Ecto neural progenitor cell (in vitro differentiated cells): ENCODE data around the gene PAH.
A peak's percentile ranks its signal among the peaks of the same experiment; 100 is the strongest.

ENCODE experiments used
- DNase-seq: peaks from one replicate; pipeline ENCODE4 v3.0.0-alpha.2; 2018; ENCODE audit warnings: low spot score

Gene PAH

GRCh38 chr12:102917026-102917787 lies at the start of gene PAH:
Gene PAH, minus strand, starts transcription at chr12:102917244. Its CDS starts 114 bp downstream, at chr12:102917130.
- DNase-seq: peak; percentile 66

DNA sequence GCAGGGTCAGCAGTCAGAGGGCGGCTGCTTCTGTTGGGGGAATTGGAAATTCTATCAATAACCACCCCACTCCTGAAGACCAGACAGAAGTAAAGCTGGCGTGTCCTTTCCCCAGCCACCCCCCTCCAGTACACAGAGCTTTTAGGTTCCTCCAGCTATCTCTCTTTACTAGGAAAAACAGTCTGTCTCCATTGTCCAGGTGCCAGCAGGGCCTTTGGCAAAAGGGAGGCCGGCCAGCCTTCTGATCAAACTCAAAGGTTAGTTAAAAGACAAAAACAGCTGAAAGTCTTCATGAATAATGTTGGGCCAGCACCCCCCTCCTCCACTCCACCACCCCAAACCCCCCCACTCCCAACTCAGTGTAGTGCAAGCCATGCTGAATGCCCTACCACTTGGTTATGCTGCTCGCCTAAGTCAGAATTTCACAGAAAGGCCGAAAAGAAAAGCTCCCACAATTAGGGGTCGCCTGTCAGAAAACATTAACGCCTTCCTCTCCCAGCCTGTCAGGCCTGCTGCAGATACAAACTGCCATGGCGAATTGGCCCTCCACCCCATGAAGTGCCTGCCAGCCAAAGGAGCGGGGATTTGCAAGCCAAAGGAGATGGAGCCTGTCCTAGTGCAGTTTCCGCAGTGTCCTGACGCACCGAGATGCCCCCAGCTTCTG lies 49.3 kb upstream of the PAH start:
- DNase-seq: no peak

DNA sequence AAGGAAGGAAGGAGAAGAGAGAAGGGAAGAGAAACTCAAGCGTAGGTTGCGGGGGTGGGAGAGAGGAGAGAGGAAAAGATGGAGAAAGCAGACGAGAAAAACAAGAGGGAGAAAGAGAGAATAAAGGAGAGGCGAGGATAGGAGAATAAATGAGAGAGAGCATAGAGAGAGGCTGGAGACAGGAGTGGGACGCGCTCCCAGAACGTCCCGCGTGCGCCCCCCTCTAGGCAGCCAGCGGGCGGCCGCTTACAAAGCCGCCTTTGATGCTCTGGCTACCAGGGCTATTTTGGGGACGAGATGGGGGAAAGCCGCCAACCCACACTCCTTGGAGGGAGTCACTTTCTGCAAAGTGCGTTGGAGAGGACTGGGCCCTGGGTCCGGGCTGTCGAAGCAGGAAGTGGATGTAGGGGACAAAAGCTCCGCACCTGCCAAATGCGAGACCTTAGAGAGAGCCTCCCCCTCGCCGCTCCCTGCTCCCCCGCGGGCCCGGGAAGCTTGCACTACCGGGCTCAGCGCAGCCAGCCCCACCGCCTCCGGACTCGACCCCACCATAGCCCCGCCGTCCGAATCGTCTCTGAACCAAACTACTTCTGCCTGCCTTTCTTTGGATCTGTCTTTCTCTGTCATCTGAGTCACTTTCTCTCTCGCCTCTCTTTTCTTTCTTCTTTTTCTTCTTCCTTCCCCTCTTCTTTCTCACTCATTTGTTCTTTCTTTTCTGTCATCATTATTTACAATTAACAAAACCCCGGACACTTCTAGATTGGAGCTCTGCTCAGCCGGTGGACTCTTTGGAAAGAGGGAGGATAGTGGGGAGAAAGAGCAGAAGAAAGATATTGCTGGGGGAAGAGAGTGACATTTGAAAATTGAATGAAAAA lies 48.5 kb upstream of the PAH start:
- DNase-seq: no peak

DNA sequence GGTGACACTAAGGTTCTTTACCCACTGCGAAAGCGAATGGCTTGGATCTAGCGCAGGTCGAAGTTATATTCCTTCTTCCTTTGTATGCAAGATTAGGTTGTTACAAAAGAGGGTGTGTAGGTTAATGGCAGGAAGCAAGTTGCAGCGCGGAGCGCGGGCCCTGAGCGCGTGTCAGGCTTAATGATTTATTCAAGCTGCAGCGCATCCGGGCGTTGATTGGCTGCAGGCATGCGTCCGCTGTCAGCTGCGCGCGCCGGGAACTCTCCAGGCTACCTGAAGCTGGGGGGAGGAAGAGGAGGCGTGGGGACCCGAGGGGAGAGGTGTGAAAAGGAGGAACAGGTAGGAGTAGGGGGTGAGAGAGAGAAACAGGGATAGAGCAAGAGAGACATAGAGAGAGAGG lies 47.8 kb upstream of the PAH start:
- peak; percentile 82 for DNase-seq

- DNase-seq: no peak
Observed at GRCh38 chr12:102963796-102964195, 46.8 kb upstream of the PAH start.

DNA sequence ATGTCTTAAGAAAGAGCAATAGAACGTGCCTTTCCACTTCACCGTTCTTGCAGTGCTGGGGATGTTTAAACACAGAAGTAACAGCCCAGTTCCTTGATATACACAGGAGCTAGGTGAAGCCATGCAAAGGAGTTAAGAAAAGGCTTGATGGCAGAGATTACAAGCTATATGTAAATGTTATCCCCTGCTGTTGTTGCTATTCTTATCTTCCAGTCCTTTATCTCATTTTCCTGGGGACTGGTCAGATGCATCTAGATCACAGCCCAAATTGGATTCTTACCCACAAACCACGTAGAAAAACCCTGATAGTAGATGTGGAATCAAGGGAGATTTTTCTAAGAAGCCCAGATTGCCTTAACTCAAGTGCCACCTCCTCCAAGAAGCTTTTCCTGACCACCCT lies 45.9 kb upstream of the PAH start:
- DNase-seq: no peak

- no peak for DNase-seq
Observed at GRCh38 chr12:102962532-102962931, 45.5 kb upstream of the PAH start.

DNA sequence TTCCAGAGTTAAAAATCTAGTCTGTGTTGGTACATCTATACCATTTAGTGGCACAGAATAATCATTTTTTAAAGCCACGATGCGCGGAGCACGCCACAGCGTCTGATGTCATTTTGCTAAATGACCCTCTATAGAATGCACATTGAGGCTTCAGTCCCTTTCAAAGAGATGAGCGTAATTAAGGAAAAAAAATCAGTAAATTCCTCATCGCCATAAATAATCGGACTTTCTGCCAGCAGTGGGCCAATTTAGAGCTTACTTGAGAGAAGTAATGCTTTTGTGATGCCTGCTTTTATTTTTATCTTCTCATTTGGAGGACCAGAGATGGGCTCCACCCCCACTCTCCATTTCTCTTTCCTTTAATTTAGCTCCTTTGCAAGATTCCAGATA lies 44.4 kb upstream of the PAH start:
- DNase-seq: no peak

DNA sequence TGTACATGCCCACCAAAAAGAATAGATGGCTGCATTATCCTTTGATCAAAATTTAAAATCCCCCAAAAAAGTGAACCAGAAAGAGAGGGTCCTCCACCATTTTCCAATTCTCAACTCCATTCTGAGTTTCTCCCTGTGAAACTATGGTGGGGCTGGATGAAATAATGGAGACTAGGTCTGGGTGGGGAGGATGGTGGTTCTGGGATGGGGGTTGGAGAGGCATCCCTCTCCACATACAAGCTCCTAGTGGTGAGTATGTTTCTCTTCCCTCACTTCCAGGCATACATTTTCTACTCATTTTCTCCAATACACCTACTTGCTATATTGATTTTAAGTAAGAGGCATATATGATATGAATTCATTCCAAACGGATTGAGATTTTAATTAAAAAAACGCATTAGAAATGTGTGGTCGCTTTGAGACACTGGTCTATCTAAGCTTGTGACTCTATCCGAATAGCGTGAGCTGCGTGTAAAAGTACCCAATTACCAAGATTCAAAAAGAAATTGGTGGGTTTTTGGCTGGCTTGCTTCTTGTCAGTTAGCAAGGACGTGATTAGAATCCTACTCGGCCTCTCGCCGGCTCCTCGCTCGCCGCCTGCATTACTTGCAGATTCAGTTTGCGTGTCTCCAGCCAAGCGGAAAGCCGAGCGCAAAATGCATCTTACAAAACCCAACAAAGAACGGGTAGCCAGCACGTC lies 43.9 kb upstream of the PAH start:
- DNase-seq: peak; percentile 73

DNA sequence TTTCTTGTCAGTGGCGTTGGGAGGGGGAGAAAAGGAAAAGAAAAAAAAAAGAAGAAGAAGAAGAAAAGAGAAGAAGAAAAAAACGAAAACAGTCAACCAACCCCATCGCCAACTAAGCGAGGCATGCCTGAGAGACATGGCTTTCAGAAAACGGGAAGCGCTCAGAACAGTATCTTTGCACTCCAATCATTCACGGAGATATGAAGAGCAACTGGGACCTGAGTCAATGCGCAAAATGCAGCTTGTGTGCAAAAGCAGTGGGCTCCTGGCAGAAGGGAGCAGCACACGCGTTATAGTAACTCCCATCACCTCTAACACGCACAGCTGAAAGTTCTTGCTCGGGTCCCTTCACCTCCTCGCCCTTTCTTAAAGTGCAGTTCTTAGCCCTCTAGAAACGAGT lies 42.3 kb upstream of the PAH start:
- DNase-seq: no peak

DNA sequence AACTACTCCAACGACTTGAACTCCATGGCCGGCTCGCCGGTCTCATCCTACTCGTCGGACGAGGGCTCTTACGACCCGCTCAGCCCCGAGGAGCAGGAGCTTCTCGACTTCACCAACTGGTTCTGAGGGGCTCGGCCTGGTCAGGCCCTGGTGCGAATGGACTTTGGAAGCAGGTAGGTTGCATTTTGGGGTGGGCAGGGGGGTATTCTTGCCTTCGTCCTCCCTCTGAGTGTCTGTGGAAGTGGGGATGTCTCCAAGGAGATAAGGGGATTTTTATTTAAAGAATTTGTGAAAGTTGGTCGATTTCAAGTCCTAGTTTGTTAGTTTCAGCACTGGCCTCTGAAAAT lies 41.8 kb upstream of the PAH start:
- no peak for DNase-seq

DNA sequence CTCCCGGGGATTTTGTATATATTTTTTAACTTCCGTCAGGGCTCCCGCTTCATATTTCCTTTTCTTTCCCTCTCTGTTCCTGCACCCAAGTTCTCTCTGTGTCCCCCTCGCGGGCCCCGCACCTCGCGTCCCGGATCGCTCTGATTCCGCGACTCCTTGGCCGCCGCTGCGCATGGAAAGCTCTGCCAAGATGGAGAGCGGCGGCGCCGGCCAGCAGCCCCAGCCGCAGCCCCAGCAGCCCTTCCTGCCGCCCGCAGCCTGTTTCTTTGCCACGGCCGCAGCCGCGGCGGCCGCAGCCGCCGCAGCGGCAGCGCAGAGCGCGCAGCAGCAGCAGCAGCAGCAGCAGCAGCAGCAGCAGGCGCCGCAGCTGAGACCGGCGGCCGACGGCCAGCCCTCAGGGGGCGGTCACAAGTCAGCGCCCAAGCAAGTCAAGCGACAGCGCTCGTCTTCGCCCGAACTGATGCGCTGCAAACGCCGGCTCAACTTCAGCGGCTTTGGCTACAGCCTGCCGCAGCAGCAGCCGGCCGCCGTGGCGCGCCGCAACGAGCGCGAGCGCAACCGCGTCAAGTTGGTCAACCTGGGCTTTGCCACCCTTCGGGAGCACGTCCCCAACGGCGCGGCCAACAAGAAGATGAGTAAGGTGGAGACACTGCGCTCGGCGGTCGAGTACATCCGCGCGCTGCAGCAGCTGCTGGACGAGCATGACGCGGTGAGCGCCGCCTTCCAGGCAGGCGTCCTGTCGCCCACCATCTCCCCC lies 41.2 kb upstream of the PAH start:
- DNase-seq: peak; percentile 91

DNA sequence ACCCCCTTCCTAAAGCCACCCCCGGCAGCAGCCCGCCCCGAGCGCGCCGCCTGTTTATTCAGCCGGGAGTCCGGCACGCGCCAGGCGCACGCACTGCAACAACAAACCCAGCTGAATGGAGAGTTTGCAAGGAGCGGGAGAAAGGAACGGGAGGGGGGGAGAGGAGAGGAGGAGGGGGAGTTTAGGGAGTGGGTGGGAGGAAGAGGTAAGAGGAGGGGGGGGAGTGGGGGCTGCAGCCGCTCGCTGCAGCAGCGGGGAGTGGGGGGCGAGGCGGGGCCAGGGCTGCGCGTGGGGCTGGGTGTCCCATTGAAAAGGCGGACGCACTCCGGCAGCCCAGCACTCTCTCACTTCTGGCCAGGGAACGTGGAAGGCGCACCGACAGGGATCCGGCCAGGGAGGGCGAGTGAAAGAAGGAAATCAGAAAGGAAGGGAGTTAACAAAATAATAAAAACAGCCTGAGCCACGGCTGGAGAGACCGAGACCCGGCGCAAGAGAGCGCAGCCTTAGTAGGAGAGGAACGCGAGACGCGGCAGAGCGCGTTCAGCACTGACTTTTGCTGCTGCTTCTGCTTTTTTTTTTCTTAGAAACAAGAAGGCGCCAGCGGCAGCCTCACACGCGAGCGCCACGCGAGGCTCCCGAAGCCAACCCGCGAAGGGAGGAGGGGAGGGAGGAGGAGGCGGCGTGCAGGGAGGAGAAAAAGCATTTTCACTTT lies 40.5 kb upstream of the PAH start, which contains the start of gene ASCL1:
Gene ASCL1 (plus strand): TSS at position 336 of the 712 bp plus-strand sequence. CDS start 571 bp downstream, outside the sequence.
- DNase-seq: peak; percentile 81

- DNase-seq: no peak
Observed at GRCh38 chr12:102956738-102957327, 39.8 kb upstream of the PAH start.

DNA sequence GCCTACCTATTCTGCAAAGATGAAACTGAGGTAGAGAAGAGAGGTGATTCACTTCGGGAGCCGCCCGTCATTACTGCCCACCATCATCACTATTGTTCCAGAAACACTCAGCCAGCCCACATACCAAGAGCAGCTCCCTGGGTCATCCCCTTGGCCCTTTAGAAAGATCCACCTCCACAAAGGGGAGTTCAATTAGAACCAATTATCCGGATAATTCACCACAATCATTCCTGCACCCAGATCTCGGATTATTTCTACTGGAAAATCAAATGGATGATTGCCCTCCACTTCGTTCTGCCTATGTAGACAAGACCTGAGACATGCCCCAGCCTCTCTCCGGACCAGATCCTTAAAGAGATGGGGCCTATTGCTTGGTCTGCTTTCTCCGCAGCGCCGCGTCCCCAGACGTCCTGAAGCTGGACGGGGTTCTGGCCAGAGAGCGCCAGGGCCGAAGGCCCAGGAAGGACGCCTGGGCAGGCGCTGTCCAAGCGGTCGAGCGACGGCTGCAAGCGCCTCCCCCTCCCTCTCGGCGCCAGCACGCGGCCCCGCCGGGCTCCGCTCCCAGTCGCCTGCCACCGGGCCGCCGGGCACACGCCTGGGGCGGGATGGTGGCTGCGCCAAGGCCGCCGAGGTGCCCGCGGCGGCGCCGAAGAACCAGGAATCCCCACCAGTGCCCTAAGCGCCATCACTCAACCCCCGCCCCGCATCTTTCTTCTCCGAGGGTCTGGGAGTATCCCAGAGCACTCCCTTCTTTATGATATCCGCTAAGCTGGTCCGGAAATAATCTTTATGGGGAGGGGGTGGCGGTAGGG lies 39.1 kb upstream of the PAH start:
- DNase-seq: peak; percentile 78

GRCh38 chr12:102954134-102954533 lies 37.1 kb upstream of the PAH start:
- DNase-seq: no peak

DNA sequence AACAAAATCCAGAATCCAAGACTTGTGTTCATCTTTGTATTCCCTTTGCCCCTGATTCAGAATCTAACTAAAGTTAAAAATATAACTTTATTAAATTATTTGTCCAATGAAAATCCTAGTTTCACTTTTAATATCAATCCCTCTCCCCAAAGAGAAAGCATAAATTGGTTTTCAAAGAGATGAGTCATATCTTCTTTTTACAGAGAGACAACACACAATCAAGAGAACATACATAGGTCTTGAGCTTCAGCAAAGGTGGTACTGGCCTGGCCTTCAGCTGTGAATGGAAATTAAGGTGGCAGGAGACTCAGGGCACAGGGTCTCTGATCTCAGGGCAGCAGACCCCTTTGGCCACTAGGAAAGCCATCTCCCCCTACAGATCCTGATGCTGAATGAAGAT lies 36.2 kb upstream of the PAH start:
- no peak for DNase-seq

GRCh38 chr12:102951841-102952240 lies 34.8 kb upstream of the PAH start:
- no peak for DNase-seq

- no peak for DNase-seq
Observed at GRCh38 chr12:102950950-102951619, 34.0 kb upstream of the PAH start.
